Esophagus squamous epithelium (tissue), 5 donors: Measurements from ENCODE around the gene MESD. TPM values are rescaled to one million over a fixed set of nuclear protein-coding genes. Genes with fewer than 3 reads are reported as not detected.

Experiments used
- DNase-seq: peaks from one replicate; lab custom pipeline; 2025; lab: John Stamatoyannopoulos, UW
- H3K27ac ChIP-seq, 4 donors: fragments of 200-600 bp; sonication (generic); one replicate each; pipeline ENCODE4 v1.5.1; 2016 to 2019; ENCODE audit warnings: mild to moderate bottlenecking in 1 of 4
- H3K27me3 ChIP-seq, 4 donors: fragments of 200-600 bp; sonication (generic); 1 replicate in 3 of 4; 2 replicates in 1 of 4; pipeline versions ENCODE4 v1.5.1 to v1.6.0; 2017 to 2021; ENCODE audit warnings: antibody characterized with exemption in 1 of 4
- H3K36me3 ChIP-seq, 3 donors: fragments of 200-600 bp; sonication (generic); one replicate each; pipeline ENCODE4 v1.5.1; 2016 to 2019
- H3K4me1 ChIP-seq, 3 donors: fragments of 200-600 bp; sonication (generic); one replicate each; pipeline ENCODE4 v1.5.1; 2017 to 2019
- H3K4me3 ChIP-seq, 4 donors: fragments of 200-600 bp; sonication (generic); 1 replicate in 3 of 4; 2 replicates in 1 of 4; pipeline ENCODE4 v1.5.1; 2016 to 2019; ENCODE audit warnings: mild to moderate bottlenecking in 2 of 4, moderate library complexity in 1 of 4
- H3K9me3 ChIP-seq, 3 donors: fragments of 200-600 bp; sonication (generic); one replicate each; pipeline ENCODE4 v1.5.1; 2016 to 2019
- POLR2A ChIP-seq, 4 donors: fragments of 450-650 bp; IDR thresholded peaks; one replicate each; pipeline ENCODE4 v1.6.1; 2017; ENCODE audit warnings: antibody characterized with exemption in 4 of 4, mild to moderate bottlenecking in 4 of 4, moderate library complexity in 3 of 4
- WGBS, 2 donors: methylation state at CpG; one replicate each; pipeline ENCODE4 v1.1.5; 2018; 5-methylcytosine and 5-hydroxymethylcytosine counted together
- intact Hi-C: fragments of 100-400 bp; cut with DNase I; formaldehyde crosslinking; loops from one replicate; pipeline ENCODE4 v1.15.0; 2022
- total RNA-seq, 4 donors: library from RNA; depleted of rRNA; stranded (reverse); fragments of >200 nt; gene quantifications; one replicate each; pipeline ENCODE4 v1.1.0, GENCODE V29; 2016
- TF ChIP-seq, protein P1 (sequence below), 6 experiments: fragments of 450-650 bp in 4 of 6; fragments of 200-600 bp in 2 of 6; sonication (generic) in 2 of 6; IDR thresholded peaks; one replicate each; pipeline ENCODE4 v1.5.1; 2016 to 2019; ENCODE audit warnings: antibody characterized with exemption in 6 of 6, mild to moderate bottlenecking in 4 of 6, moderate library complexity in 4 of 6
- donor health status: DM: yes; HTN: yes; CAD: no.

MESD gene
- total RNA-seq, 4 donors from 2014 or later, result 13.8 to 25.4 (median 19.1) TPM

DNA sequence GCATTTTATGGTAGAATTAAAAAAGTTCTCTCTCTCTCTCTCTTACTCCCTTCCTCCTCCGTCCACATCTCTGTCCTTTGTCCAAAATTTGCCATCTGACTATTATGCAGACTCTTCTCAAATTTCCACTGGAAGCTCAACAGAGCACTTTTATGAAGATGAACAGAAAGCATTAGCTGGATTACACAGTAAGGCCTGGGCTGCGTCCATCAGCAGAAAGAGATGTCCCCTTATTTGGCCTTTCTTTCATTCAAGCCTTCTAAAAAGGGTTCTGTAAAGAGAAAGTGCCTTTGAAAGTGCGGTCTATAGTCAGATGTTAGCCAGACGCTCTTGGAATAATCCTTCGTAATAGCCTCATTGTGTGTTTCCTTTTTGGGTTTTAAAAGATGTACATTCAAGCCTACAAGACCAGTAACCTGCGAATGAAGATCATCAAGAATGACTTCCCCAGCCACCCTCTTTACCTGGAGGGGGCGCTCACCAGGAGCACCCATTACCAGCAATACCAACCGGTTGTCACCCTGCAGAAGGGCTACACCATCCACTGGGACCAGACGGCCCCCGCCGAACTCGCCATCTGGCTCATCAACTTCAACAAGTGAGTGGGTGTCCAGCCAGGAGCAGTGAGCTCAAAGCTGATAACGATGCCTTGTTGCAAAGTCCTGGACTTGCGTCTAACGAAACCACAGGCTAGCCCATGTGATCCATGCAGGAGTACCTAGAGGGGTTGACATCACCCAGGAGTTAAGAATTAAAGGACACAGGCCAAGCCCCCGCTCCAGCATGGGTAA lies 53.1 kb downstream of the MESD start:
- no peak overlapping the region for H3K27ac ChIP-seq

DNA sequence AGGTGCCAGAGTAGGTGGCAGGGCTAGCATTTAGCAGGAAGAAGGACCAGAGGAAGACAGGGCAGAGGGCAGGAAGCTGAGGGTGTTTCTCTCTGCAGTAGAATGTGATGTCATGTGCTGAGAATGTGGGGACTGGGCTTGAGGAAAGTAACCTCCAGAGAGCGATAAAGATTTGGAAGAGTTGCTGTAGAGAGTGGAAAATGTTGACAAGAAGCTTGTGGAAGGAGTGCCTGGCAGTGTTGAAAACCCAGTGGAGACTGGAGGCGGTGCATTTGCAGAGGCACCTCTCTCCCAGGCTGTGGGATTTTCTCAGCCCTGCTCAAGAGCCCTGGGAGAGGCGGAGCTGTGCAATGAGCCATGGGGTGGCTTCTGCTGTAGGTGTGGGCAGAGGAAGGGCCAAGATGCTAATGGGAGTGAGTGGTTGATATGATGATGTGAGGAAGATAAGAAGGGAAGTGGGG lies 54.8 kb downstream of the MESD start:
- no peaks in the 10 kb centered on the region for H3K9me3 ChIP-seq
- H3K4me1 ChIP-seq, result no peaks in the 10 kb centered on the region
- no peaks in the 10 kb centered on the region for H3K27me3 ChIP-seq
- TF ChIP-seq, protein P1, sequence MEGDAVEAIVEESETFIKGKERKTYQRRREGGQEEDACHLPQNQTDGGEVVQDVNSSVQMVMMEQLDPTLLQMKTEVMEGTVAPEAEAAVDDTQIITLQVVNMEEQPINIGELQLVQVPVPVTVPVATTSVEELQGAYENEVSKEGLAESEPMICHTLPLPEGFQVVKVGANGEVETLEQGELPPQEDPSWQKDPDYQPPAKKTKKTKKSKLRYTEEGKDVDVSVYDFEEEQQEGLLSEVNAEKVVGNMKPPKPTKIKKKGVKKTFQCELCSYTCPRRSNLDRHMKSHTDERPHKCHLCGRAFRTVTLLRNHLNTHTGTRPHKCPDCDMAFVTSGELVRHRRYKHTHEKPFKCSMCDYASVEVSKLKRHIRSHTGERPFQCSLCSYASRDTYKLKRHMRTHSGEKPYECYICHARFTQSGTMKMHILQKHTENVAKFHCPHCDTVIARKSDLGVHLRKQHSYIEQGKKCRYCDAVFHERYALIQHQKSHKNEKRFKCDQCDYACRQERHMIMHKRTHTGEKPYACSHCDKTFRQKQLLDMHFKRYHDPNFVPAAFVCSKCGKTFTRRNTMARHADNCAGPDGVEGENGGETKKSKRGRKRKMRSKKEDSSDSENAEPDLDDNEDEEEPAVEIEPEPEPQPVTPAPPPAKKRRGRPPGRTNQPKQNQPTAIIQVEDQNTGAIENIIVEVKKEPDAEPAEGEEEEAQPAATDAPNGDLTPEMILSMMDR (IDR thresholded peaks at IDR 0.05), result no peak
- no peak for TF ChIP-seq POLR2A (IDR thresholded peaks at IDR 0.05)
- no peak overlapping the region for H3K27ac ChIP-seq
- intact Hi-C loops, result loop anchor here (10.0 kb wide), 1 partner anchor 150 kb away; no protein-coding TSS in a partner anchor
- 89 to 90% methylated on average over 3 of the region's 3 CpGs for WGBS, 2 donors
- H3K36me3 ChIP-seq, result peaks cover 0 to 60% (median 0%) of the 10 kb centered on the region in 3 donors
- H3K4me3 ChIP-seq, result no peak overlapping the region
- DNase-seq, result no peak

More for the DNA sequence above, 53.1 kb downstream of the MESD start:
- Histone ChIP-seq H3K36me3 (peaks cover 0 to 61% (median 2%) of the 10 kb centered on the region in 3 donors), H3K4me3 (no peak overlapping the region), H3K9me3 (no peaks in the 10 kb centered on the region), H3K4me1 (no peaks in the 10 kb centered on the region), H3K27me3 (no peaks in the 10 kb centered on the region)
- intact Hi-C loops, result loop anchor here (10.0 kb wide), 1 partner anchor 152 kb away; no protein-coding TSS in a partner anchor
- TF ChIP-seq, protein P1 (IDR thresholded peaks at IDR 0.05), result no peak
- TF ChIP-seq POLR2A (IDR thresholded peaks at IDR 0.05), result no peak
- DNase-seq, result no peak
- WGBS, 2 donors, result 88 to 89% methylated on average over 8 to 16 of the region's 16 CpGs

DNA sequence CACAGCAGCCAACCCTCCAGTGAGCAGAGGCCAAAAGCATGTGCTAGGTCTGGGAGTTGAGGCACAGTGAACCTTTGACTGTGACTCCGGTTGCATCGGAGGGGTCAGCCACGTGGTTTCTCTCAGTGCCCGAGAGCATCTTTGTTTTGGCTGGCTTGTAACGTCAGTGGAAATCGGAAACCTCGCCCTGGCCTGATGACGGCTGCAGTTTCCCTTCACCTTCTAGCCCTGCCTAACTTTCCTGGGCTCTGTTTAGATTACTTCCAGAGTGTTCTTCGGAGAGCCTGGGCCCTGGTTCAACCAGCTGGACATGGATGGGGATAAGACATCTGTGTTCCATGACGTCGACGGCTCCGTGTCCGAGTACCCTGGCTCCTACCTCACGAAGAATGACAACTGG lies 56.6 kb downstream of the MESD start:
- no peak for DNase-seq

DNA sequence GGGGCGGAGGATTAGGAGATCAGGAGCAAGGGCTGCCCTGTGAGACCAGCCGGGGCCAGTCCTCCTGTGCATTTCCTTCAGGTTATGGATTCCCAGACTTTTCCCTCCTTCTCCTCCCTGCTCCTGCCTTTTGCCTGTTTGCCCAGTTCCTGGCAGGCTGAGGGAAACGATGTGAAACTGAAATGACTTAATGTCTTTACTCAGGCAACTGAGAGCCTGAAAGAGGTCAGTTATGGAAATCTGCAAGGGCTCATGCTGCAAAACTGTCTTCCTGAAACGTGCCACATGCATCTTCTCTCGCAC lies 57.2 kb downstream of the MESD start:
- intact Hi-C loops, result loop anchor here (10.0 kb wide), 1 partner anchor 148 kb away; no protein-coding TSS in a partner anchor
- no peak for DNase-seq
- no peaks in the 10 kb centered on the region for H3K27me3 ChIP-seq
- no peak overlapping the region for H3K27ac ChIP-seq
- H3K36me3 ChIP-seq, result peaks cover 0 to 61% (median 0%) of the 10 kb centered on the region in 3 donors
- no peaks in the 10 kb centered on the region for H3K4me1 ChIP-seq
- 69% methylated on average over 5 of the region's 5 CpGs for WGBS, 2 donors
- TF ChIP-seq, protein P1 (IDR thresholded peaks at IDR 0.05), result no peak
- TF ChIP-seq POLR2A (IDR thresholded peaks at IDR 0.05), result no peak
- H3K9me3 ChIP-seq, result no peaks in the 10 kb centered on the region
- no peak overlapping the region for H3K4me3 ChIP-seq

More for the DNA sequence above, 56.6 kb downstream of the MESD start:
- Histone ChIP-seq H3K9me3 (no peaks in the 10 kb centered on the region), H3K36me3 (peaks cover 0 to 64% (median 0%) of the 10 kb centered on the region in 3 donors), H3K27me3 (no peaks in the 10 kb centered on the region), H3K4me3 (no peak overlapping the region), H3K27ac (no peak overlapping the region), H3K4me1 (no peaks in the 10 kb centered on the region)
- intact Hi-C loops, result loop anchor here (10.0 kb wide), 1 partner anchor 148 kb away; no protein-coding TSS in a partner anchor
- TF ChIP-seq, protein P1 (IDR thresholded peaks at IDR 0.05), result no peak
- no peak for TF ChIP-seq POLR2A (IDR thresholded peaks at IDR 0.05)
- 78% methylated on average over 14 of the region's 15 CpGs; no CpG with 5 or more reads in 1 of the 2 donors for WGBS, 2 donors
